Measurements from ENCODE around the gene LCE2D. TPM values are rescaled to one million over a fixed set of nuclear protein-coding genes. Genes with fewer than 3 reads are reported as not detected.

Gene LCE2D
- total RNA-seq, 2 experiments from 2014 or later, result not detected

- no peak within 1 kb of the TSS for H3K4me3 Mint-ChIP-seq
- ChIA-PET CTCF (no interaction called here), POLR2A (no interaction called here)
- no peaks in the 10 kb centered on the region for H3K4me1 Mint-ChIP-seq (ENCODE audit: low read depth)
- DNase-seq (no peak), ATAC-seq (no peak)
- TF ChIP-seq CTCF (IDR thresholded peaks at IDR 0.05), result no peak
- H3K9me3 Mint-ChIP-seq, result peaks cover 2% of the 10 kb centered on the region
- H3K36me3 Mint-ChIP-seq (ENCODE audit: low read depth), result no peaks in the 10 kb centered on the region
- peaks cover 6% of the 10 kb centered on the region for H3K27me3 Mint-ChIP-seq
- no peak within 1 kb of the TSS for H3K27ac Mint-ChIP-seq
- intact Hi-C loops (cut with micrococcal nuclease), result no loop called here
Observed at GRCh38 chr1:152697701-152698600, 34.8 kb downstream of the LCE2D start, which contains the start of gene LCE2A. LCE2A (plus strand) TSS chr1:152698345; CDS start chr1:152698902, 557 bp downstream.

DNA sequence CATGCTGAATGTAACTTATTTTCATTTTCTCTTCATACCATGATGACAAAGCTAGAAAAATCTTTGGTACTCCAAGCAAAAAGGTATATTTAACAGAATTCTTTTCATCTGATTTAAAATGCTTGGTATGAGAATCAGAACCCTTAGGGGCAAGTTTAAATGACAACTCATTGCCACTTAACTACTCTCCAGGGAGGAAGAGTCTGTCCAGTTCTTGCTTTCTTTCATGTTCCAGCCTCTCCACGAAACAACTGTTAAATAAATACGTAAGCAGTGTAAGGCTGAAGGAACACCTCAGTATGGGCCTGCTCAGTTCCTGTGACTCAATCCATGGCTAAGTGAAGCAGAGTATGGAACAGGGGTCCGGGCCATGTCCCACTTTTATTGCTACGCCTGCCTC, 36.6 kb downstream of the LCE2D start:
- no peak for TF ChIP-seq CTCF (IDR thresholded peaks at IDR 0.05)

DNA sequence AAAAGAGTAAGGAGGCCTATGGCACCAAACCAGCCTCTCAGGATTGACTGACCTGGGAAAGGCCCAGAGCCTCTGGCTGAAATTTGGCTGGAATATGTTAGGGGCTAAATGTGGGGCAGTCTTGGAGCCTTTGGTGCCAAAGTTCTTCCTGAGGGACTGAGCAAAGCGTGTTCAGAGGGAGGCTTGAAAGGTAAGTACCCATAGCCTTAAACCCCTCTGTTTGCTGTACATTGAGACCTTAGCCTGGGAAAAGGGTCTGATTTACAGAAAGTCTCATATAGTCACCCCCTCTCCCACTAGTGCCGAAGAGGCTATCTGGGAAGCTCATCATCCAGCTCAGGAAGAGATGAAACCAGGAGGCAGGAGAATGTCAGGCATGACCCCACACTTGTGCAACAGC, 44.7 kb downstream of the LCE2D start, which contains the start of gene LCE4A:
Gene LCE4A, plus strand, starts transcription at position 301 of the 400 bp plus-strand sequence. CDS start 916 bp downstream, outside the sequence.
- no peaks in the 10 kb centered on the region for H3K4me1 Mint-ChIP-seq (ENCODE audit: low read depth)

More for the DNA sequence above, 36.6 kb downstream of the LCE2D start:
- Mint-ChIP-seq H3K9me3 (peaks cover 5% of the 10 kb centered on the region), H3K36me3 (ENCODE audit: low read depth) (no peaks in the 10 kb centered on the region), H3K4me3 (no peak overlapping the region), H3K27me3 (peaks cover 13% of the 10 kb centered on the region), H3K27ac (no peak overlapping the region), H3K4me1 (ENCODE audit: low read depth) (no peaks in the 10 kb centered on the region)
- ChIA-PET POLR2A (no interaction called here), CTCF (no interaction called here)
- intact Hi-C loops (cut with micrococcal nuclease), result no loop called here
- DNase-seq, result no peak
- no peak for ATAC-seq

More for the DNA sequence above, 44.7 kb downstream of the LCE2D start, which contains the start of gene LCE4A:
- intact Hi-C loops (cut with micrococcal nuclease), result no loop called here
- ATAC-seq, result no peak
- ChIA-PET POLR2A (no interaction called here), CTCF (no interaction called here)
- H3K27ac Mint-ChIP-seq, result no peak within 1 kb of the TSS
- no peak within 1 kb of the TSS for H3K4me3 Mint-ChIP-seq
- no peaks in the 10 kb centered on the region for H3K36me3 Mint-ChIP-seq (ENCODE audit: low read depth)
- no peak for TF ChIP-seq CTCF (IDR thresholded peaks at IDR 0.05)
- H3K27me3 Mint-ChIP-seq, result peaks cover 33% of the 10 kb centered on the region
- peaks cover 5% of the 10 kb centered on the region for H3K9me3 Mint-ChIP-seq
- DNase-seq, result no peak

Other genes with a start within 250 kb of the LCE2D start
- not detected for gene CRNN, start 249.1 kb upstream of the LCE2D start, total RNA-seq
- not detected for gene LCE5A, start 152.6 kb upstream of the LCE2D start, total RNA-seq
- not detected for gene CRCT1, start 148.9 kb upstream of the LCE2D start, total RNA-seq
- not detected for gene LCE3E, start 96.6 kb upstream of the LCE2D start, total RNA-seq
- not detected for gene LCE3D, start 82.9 kb upstream of the LCE2D start, total RNA-seq
- not detected for gene LCE3C, start 63.1 kb upstream of the LCE2D start, total RNA-seq
- gene LCE3B, start 49.6 kb upstream of the LCE2D start, total RNA-seq, result not detected
- not detected for gene LCE3A, start 40.3 kb upstream of the LCE2D start, total RNA-seq
- not detected for gene LCE2C, start 11.9 kb downstream of the LCE2D start, total RNA-seq
- gene LCE2B, start 22.7 kb downstream of the LCE2D start, total RNA-seq, result not detected
- gene LCE2A, start 35.0 kb downstream of the LCE2D start, total RNA-seq, result not detected
- not detected for gene LCE4A, start 44.8 kb downstream of the LCE2D start, total RNA-seq
- gene KPRP, start 94.6 kb downstream of the LCE2D start, total RNA-seq, result not detected
- gene LCE1F, start 111.8 kb downstream of the LCE2D start, total RNA-seq, result not detected
- not detected for gene LCE1E, start 122.9 kb downstream of the LCE2D start, total RNA-seq
- gene LCE1D, start 133.3 kb downstream of the LCE2D start, total RNA-seq, result not detected
- not detected for gene LCE1C, start 143.3 kb downstream of the LCE2D start, total RNA-seq
- not detected for gene LCE1B, start 148.6 kb downstream of the LCE2D start, total RNA-seq
- gene LCE1A, start 164.1 kb downstream of the LCE2D start, total RNA-seq, result not detected
- gene LCE6A, start 179.5 kb downstream of the LCE2D start, total RNA-seq, result not detected
- not detected for gene LCE7A, start 196.6 kb downstream of the LCE2D start, total RNA-seq
- gene SMCP, start 214.9 kb downstream of the LCE2D start, total RNA-seq, result not detected
- not detected for gene IVL, start 245.2 kb downstream of the LCE2D start, total RNA-seq